Mammary microvascular endothelial cell (primary cell): Measurements from ENCODE around the gene PRR9. TPM values are rescaled to one million over a fixed set of nuclear protein-coding genes. Genes with fewer than 3 reads are reported as not detected.

Experiments used
- total RNA-seq: library from RNA; depleted of rRNA; stranded (reverse); fragments of >200 nt; gene quantifications from 2 replicates; pipeline ENCODE4 v1.2.3, GENCODE V29; 2015

Gene PRR9, protein sequence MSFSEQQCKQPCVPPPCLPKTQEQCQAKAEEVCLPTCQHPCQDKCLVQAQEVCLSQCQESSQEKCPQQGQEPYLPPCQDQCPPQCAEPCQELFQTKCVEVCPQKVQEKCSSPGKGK
- not detected in 2 replicates for total RNA-seq

DNA sequence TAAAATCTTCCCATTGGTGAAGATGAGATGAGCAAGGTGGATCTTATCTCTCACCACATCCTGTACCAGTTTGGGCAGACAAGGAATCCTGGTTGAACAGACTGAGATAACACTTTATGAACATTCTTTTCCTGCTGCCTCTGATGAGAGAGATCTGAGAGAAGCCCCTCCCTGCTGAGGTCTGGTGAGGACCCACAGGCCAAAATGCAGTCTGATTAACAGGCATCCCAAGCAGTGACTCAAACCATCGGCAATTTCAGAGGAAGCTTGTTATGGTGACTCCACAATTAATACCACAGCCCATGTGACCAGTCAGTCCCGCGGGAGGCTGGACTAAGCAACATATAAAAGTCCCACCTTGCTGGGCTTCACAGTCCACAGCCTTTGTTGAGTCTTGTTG is at the start of gene PRR9:
Gene PRR9 (plus strand): TSS at position 373 of the 400 bp plus-strand sequence. CDS start 561 bp downstream, outside the sequence.

DNA sequence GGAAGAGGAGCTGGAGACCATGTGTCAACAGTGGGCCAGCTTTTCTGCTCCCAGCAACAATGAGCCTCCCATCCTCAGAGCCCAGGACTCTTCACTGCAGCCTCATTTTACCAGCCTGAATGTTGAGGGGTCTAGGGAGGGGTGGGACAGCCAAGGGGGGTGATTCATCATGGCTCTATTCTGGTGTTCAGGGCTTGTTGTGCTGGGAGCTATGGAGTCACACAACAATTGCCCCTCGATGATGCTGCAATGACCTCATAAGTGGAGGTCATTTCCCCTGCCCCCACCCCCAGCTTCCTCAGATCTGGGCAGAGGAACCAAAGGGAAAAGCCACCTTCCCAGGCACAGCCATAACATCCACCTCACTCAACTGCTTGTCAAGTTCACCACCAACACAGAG is 14.3 kb upstream of the PRR9 start, which contains the start of gene LELP1:
Gene LELP1 (plus strand): TSS at position 301 of the 400 bp plus-strand sequence. CDS start 1,278 bp downstream, outside the sequence.

GRCh38 chr1:153259387-153259786 is 42.0 kb downstream of the PRR9 start, which contains the start of gene LORICRIN:
LORICRIN (plus strand) TSS chr1:153259687; CDS start chr1:153260950, 1,263 bp downstream.

Other genes starting within 250 kb of the PRR9 start
- not detected in 2 replicates for gene SPRR4, start 246.9 kb upstream of the PRR9 start, total RNA-seq
- gene SPRR1A, start 233.5 kb upstream of the PRR9 start, total RNA-seq = not detected in 2 replicates
- gene SPRR3, start 215.8 kb upstream of the PRR9 start, total RNA-seq = not detected in 2 replicates
- gene SPRR1B, start 186.4 kb upstream of the PRR9 start, total RNA-seq = not detected in 2 replicates
- gene SPRR2D, start 176.5 kb upstream of the PRR9 start, total RNA-seq = not detected in 2 replicates
- gene SPRR2A, start 160.1 kb upstream of the PRR9 start, total RNA-seq = not detected in 2 replicates
- gene SPRR2B, start 146.0 kb upstream of the PRR9 start, total RNA-seq = not detected in 2 replicates
- gene SPRR2E, start 123.1 kb upstream of the PRR9 start, total RNA-seq = not detected in 2 replicates
- not detected in 2 replicates for gene SPRR2F, start 104.1 kb upstream of the PRR9 start, total RNA-seq
- gene SPRR2G, start 66.7 kb upstream of the PRR9 start, total RNA-seq = not detected in 2 replicates
- gene LELP1, start 14.2 kb upstream of the PRR9 start, total RNA-seq = not detected in 2 replicates
- not detected in 2 replicates for gene LORICRIN, start 42.1 kb downstream of the PRR9 start, total RNA-seq
- gene PGLYRP3, start 95.4 kb downstream of the PRR9 start, total RNA-seq = not detected in 2 replicates
- not detected in 2 replicates for gene PGLYRP4, start 131.3 kb downstream of the PRR9 start, total RNA-seq
- gene S100A9, start 140.3 kb downstream of the PRR9 start, total RNA-seq = not detected in 2 replicates
- gene S100A12, start 158.0 kb downstream of the PRR9 start, total RNA-seq = not detected in 2 replicates
- gene S100A8, start 173.5 kb downstream of the PRR9 start, total RNA-seq = not detected in 2 replicates
- gene S100A7A, start 198.9 kb downstream of the PRR9 start, total RNA-seq = not detected in 2 replicates
- gene S100A7, start 243.1 kb downstream of the PRR9 start, total RNA-seq = not detected in 2 replicates